Lower lobe of right lung (tissue), 2 donors: ENCODE measurements around the gene HELB. TPM values are rescaled to one million over a fixed set of nuclear protein-coding genes. Genes with fewer than 3 reads are reported as not detected.

Experiments
- ATAC-seq, 2 donors: fragments of 200-7000 bp; cut with Tn5 transposase; one replicate each; pipeline ENCODE4 v1.9.1; 2020 to 2022; ENCODE audit warnings: mild to moderate bottlenecking in 2 of 2, moderate library complexity in 2 of 2
- DNase-seq: peaks from one replicate; pipeline ENCODE4 v3.0.0-alpha.2; 2020
- H3K27ac ChIP-seq: fragments of 200-600 bp; one replicate; pipeline ENCODE4 v1.8.0; 2022
- H3K27me3 ChIP-seq: fragments of 200-600 bp; one replicate; pipeline ENCODE4 v1.8.0; 2022; ENCODE audit warnings: low read depth
- H3K36me3 ChIP-seq: fragments of 200-600 bp; one replicate; pipeline ENCODE4 v1.8.0; 2022; ENCODE audit warnings: mild to moderate bottlenecking
- H3K4me1 ChIP-seq: fragments of 200-600 bp; one replicate; pipeline ENCODE4 v1.8.0; 2022
- H3K4me3 ChIP-seq: fragments of 200-600 bp; one replicate; pipeline ENCODE4 v1.8.0; 2022; ENCODE audit warnings: mild to moderate bottlenecking
- H3K9me3 ChIP-seq: fragments of 200-600 bp; one replicate; pipeline ENCODE4 v1.8.0; 2022
- CTCF ChIP-seq: fragments of 200-600 bp; IDR thresholded peaks from one replicate; pipeline ENCODE4 v1.8.0; 2022; ENCODE audit warnings: antibody characterized with exemption, mild to moderate bottlenecking
- intact Hi-C: fragments of 100-400 bp; cut with DNase I; formaldehyde crosslinking; loops from one replicate; pipeline ENCODE4 v1.11.0; 2022
- long read RNA-seq: library from polyadenylated mRNA; unstranded; transcript quantifications from one replicate; pipeline ENCODE4 v2.0.0, GENCODE V29; 2021
- total RNA-seq: library from RNA; stranded (reverse); fragmentation: NEBNext Ultra II Directional; extraction: Animal tissue kit (Norgen Biotek cat#: 25700); gene quantifications from one replicate; pipeline ENCODE4 v1.2.1, GENCODE V29; 2021
- donor health status: DM: no; HTN: yes; CAD: no; lungs with severe emphysema.

The HELB gene
- 6.4 TPM for total RNA-seq
- long read RNA-seq, full-length matches to known transcripts = 5 of 9 reads
- long read RNA-seq, partial matches to known transcripts = 1 of 9 reads
- long read RNA-seq, other reads (novel, unspliced or antisense) = 3 of 9 reads

DNA sequence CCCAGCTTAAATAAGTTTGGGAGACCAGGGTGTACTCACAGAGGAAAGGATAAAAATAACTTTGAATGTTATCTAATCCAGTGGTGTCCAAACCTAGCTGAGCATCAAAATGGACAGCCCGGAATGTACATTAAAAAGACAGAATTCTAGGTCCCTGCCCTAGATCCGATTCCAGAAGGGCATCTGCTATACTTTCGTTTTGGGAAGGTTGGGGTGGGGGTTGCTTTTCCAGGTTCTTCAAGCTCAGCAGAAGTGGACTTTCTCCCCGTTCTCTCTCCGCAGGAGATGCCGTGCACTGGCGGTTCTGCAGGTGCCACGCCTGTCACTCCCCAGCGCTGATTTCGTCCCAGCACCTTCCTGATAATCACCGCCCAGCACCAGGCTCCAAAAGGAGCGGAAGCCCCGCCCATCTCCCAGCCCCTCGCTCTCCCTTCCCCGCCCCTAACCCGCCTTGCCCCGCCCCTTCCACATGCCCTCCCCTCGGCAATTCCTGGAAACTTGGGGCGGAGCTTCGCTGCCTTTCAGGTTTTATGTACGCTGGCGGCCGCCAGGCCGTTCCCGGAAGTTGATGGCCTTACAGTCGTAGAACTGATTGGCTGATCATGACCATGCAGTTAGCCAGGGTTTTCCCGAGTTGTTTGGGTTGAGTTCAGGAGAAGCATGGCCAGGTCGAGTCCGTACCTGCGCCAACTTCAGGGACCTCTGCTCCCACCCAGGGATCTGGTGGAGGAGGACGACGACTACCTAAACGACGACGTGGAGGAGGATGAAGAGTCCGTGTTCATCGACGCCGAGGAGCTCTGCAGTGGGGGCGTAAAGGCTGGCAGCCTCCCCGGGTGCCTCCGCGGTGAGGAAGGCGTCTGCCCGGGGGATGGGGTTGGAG, at the start of gene HELB:
Gene HELB (plus strand): TSS at position 550 of the 883 bp plus-strand sequence. CDS start 111 bp downstream, at position 661.
- Histone ChIP-seq H3K36me3 (peaks cover 7% of the 10 kb centered on the region), H3K4me1 (peaks cover 20% of the 10 kb centered on the region), H3K4me3 (peak within 1 kb of the TSS; percentile 89), H3K27me3 (no peaks in the 10 kb centered on the region), H3K9me3 (no peaks in the 10 kb centered on the region), H3K27ac (peak within 1 kb of the TSS; percentile 89)
- DNase-seq (peak; percentile 99), ATAC-seq (peak; percentile 99 to 100)
- no peak for TF ChIP-seq CTCF
- intact Hi-C loops = no loop called here

- Histone ChIP-seq H3K27ac (no peak overlapping the region), H3K36me3 (peaks cover 36% of the 10 kb centered on the region), H3K4me3 (no peak overlapping the region), H3K9me3 (no peaks in the 10 kb centered on the region), H3K27me3 (no peaks in the 10 kb centered on the region), H3K4me1 (no peaks in the 10 kb centered on the region)
- TF ChIP-seq CTCF = no peak
- intact Hi-C loops = no loop called here
- ATAC-seq (no peak), DNase-seq (no peak)
Measured at GRCh38 chr12:66252771-66253170, 49.5 kb upstream of the HELB start.

DNA sequence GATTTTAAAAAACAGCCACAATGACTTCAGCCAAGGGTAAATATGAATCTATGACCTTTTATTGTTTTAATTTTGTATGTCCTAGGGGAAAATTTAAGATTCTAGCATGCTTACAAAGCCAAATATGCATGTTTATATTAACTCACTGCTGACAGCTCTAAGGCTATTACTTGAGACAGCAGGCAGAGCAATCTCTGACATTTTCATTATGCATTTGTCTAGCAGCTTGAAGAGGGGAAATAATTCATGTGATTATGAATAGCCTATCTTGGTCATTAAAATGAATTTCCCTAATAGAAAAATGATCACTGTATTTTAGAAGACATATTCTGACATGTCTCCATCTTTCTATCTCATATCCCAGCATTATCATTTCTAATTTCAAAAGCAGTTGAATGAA, 46.6 kb upstream of the HELB start:
- no peaks in the 10 kb centered on the region for H3K27me3 ChIP-seq
- no peaks in the 10 kb centered on the region for H3K9me3 ChIP-seq
- H3K36me3 ChIP-seq = peaks cover 9% of the 10 kb centered on the region
- DNase-seq (no peak), ATAC-seq (no peak)
- H3K4me3 ChIP-seq = no peak overlapping the region
- H3K27ac ChIP-seq = no peak overlapping the region
- no peak for TF ChIP-seq CTCF
- no peaks in the 10 kb centered on the region for H3K4me1 ChIP-seq
- intact Hi-C loops = no loop called here

DNA sequence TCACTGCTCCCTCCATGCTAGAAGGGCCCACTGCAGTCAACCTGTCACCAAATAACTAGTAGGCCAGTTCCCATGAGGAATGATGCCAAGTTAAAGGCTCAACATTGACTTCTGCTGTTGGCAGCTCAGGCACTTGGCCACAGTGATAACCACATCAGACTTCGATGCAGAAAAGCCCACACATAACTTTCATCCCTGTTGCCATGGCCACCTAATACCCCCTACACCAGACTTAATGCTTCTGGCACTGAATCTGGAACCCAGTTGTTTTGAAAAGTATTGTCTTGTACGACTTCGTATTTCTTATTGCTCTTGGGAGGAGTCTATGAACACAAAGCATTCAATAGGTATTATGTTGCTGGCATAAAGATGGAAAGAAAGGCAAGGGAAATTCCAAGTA, 44.3 kb upstream of the HELB start:
- intact Hi-C loops = no loop called here
- ATAC-seq = no peak

GRCh38 chr12:66262737-66263136, 39.6 kb upstream of the HELB start:
- no peaks in the 10 kb centered on the region for H3K27me3 ChIP-seq
- no peak overlapping the region for H3K27ac ChIP-seq
- H3K9me3 ChIP-seq = no peaks in the 10 kb centered on the region
- DNase-seq (no peak), ATAC-seq (no peak)
- no peaks in the 10 kb centered on the region for H3K4me1 ChIP-seq
- no peaks in the 10 kb centered on the region for H3K36me3 ChIP-seq
- intact Hi-C loops = no loop called here
- no peak for TF ChIP-seq CTCF
- H3K4me3 ChIP-seq = no peak overlapping the region

More for the DNA sequence above, 44.3 kb upstream of the HELB start:
- Histone ChIP-seq H3K27ac (no peak overlapping the region), H3K36me3 (no peaks in the 10 kb centered on the region), H3K27me3 (no peaks in the 10 kb centered on the region), H3K9me3 (no peaks in the 10 kb centered on the region), H3K4me3 (no peak overlapping the region), H3K4me1 (no peaks in the 10 kb centered on the region)
- no peak for DNase-seq
- no peak for TF ChIP-seq CTCF
